Calu3 (cell line): ENCODE data around the gene MYD88. TPM values are rescaled to one million over a fixed set of nuclear protein-coding genes. Genes with fewer than 3 reads are reported as not detected.
A peak's percentile ranks its signal among the peaks of the same experiment; 100 is the strongest.

Experiments used
- BruUV-seq: library from RNA; stranded (reverse); fragments of 400-500 nt; replicated peaks from 2 replicates; lab custom pipeline; 2021; lab: Mats Ljungman, UMichigan
- CTCF ChIA-PET: fragments of 300-600 bp; sonication (Branson Sonifier 250); formaldehyde crosslinking; loops from one replicate; lab custom pipeline; 2022; ENCODE audit warnings: antibody characterized with exemption; lab: Charles Lee
- DNase-seq: peaks from one replicate; pipeline ENCODE4 v3.0.0; 2022
- H3K27ac Mint-ChIP-seq: one replicate; pipeline ENCODE4 v1.8.0; 2022; ENCODE audit warnings: mixed read lengths; ENCODE audit not compliant: unreplicated experiment
- H3K27me3 Mint-ChIP-seq: one replicate; pipeline ENCODE4 v1.8.0; 2022; ENCODE audit warnings: mixed read lengths; ENCODE audit not compliant: unreplicated experiment
- H3K36me3 Mint-ChIP-seq: one replicate; pipeline ENCODE4 v1.8.0; 2022; ENCODE audit warnings: mild to moderate bottlenecking, moderate library complexity, mixed read lengths; ENCODE audit not compliant: insufficient read depth, unreplicated experiment
- H3K4me1 Mint-ChIP-seq: one replicate; pipeline ENCODE4 v1.8.0; 2022; ENCODE audit warnings: mild to moderate bottlenecking, low read depth, mixed read lengths; ENCODE audit not compliant: unreplicated experiment
- H3K4me3 Mint-ChIP-seq: one replicate; pipeline ENCODE4 v1.8.0; 2022; ENCODE audit warnings: mild to moderate bottlenecking, low read depth, moderate library complexity, mixed read lengths; ENCODE audit not compliant: unreplicated experiment
- H3K9me3 Mint-ChIP-seq: one replicate; pipeline ENCODE4 v1.8.0; 2022; ENCODE audit warnings: low read depth, mixed read lengths; ENCODE audit not compliant: unreplicated experiment
- intact Hi-C: fragments of 100-400 bp; cut with micrococcal nuclease; formaldehyde crosslinking; loops from one replicate; pipeline ENCODE4 v1.10.0; 2022; ENCODE audit not compliant: unreplicated experiment
- total RNA-seq: library from RNA; stranded (reverse); gene quantifications from 2 replicates; pipeline ENCODE4 v1.2.3, GENCODE V29; 2022
- TF ChIP-seq, protein P1 (sequence below): fragments of 200-600 bp; IDR thresholded peaks from one replicate; pipeline ENCODE4 v1.8.0; 2022; ENCODE audit warnings: antibody characterized with exemption; ENCODE audit not compliant: unreplicated experiment

The MYD88 gene
- total RNA-seq, 1 experiment from 2014 or later = 35.2 TPM

DNA sequence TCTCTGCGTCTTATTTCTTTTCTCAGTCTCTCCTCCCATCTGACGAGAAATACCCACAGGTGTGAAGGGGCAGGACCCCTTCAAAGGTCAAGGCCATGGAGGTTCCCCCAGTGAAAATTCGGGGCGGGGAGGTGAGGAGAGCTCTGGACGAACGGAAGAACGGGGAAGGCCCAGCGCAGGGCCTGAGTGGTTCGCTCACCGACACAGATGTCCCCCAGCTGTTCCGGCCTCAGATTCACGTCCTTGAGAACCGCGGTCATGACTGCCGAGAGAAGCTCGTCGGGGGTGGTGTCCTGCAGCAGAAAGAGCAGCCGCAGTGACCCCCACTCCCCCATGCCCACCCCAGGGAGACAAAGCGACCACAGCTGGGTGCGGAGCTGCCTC is 2.1 kb upstream of the MYD88 start:
- intact Hi-C loops = no loop called here
- peak overlapping the region; percentile 84 for H3K27ac Mint-ChIP-seq
- CTCF ChIA-PET = interaction anchor here (1.1 to 4.2 kb wide), 4 partner anchors 21 to 211 kb away, joined by 3 to 24 read pairs (median 4); partner anchors contain the start of genes OXSR1 and XYLB
- H3K36me3 Mint-ChIP-seq = peaks cover 57% of the 10 kb centered on the region
- peaks cover 66% of the 10 kb centered on the region for H3K4me1 Mint-ChIP-seq
- no peaks in the 10 kb centered on the region for H3K27me3 Mint-ChIP-seq
- no peak for DNase-seq
- H3K9me3 Mint-ChIP-seq = no peaks in the 10 kb centered on the region
- TF ChIP-seq, protein P1, sequence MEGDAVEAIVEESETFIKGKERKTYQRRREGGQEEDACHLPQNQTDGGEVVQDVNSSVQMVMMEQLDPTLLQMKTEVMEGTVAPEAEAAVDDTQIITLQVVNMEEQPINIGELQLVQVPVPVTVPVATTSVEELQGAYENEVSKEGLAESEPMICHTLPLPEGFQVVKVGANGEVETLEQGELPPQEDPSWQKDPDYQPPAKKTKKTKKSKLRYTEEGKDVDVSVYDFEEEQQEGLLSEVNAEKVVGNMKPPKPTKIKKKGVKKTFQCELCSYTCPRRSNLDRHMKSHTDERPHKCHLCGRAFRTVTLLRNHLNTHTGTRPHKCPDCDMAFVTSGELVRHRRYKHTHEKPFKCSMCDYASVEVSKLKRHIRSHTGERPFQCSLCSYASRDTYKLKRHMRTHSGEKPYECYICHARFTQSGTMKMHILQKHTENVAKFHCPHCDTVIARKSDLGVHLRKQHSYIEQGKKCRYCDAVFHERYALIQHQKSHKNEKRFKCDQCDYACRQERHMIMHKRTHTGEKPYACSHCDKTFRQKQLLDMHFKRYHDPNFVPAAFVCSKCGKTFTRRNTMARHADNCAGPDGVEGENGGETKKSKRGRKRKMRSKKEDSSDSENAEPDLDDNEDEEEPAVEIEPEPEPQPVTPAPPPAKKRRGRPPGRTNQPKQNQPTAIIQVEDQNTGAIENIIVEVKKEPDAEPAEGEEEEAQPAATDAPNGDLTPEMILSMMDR = no peak
- TSS peak; percentile 58 for BruUV-seq
- H3K4me3 Mint-ChIP-seq = peak overlapping the region; percentile 85

DNA sequence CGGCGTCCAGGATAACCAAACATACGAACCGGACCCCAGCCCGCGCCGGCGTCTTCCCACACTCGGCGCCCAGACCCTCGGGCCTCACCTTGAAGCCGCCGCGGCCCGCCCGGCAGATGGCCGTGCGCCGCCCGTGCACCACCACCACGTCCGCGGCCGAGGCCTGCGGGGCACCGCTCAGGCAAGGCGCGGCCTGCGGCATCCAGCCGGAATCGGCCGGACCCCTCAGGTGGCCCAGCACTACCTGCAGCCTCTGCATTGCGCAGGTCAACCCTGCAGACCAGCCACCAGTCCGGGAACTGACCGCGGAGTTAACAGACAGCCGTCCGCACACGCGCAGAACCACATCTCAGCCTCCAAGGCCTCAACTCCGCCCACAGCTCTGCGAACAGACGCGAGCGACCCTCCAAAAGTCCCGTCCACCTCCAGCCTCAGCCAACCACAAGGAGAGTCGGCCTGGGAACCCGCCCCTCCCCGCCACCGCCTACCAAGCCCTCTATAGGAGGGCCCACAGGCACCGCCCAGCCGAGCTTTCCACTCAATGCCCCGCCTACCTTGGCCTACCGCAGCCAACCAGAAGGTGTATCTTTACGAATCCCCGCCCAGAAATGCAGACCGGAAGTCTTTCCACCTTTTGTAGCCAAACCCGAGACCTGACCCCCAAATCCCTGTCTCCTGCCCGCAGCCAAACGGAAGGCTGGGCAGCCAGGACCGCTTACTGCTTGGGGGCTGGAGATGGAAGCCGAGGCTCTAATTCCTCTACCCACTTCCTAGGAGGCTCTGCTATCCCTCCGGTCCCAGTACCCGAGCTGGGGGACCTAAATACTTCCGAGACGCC is 1.5 kb upstream of the MYD88 start, which contains the start of gene ACAA1:
ACAA1 (minus strand) TSS at position 351 of the 838 bp plus-strand sequence; CDS start at position 259, 92 bp downstream.
- Mint-ChIP-seq H3K27ac (peak within 1 kb of the TSS; percentile 92), H3K27me3 (no peaks in the 10 kb centered on the region), H3K9me3 (no peaks in the 10 kb centered on the region), H3K4me1 (peaks cover 72% of the 10 kb centered on the region), H3K36me3 (peaks cover 55% of the 10 kb centered on the region), H3K4me3 (peak within 1 kb of the TSS; percentile 85)
- peak; percentile 98 for DNase-seq
- TF ChIP-seq, protein P1 = no peak
- CTCF ChIA-PET = interaction anchor here (1.1 to 4.2 kb wide), 4 partner anchors 21 to 210 kb away, joined by 3 to 24 read pairs (median 4); partner anchors contain the start of genes OXSR1 and XYLB
- no TSS peak for BruUV-seq
- intact Hi-C loops = loop anchor here (1.0 kb wide), 1 partner anchor 28 kb away; the partner anchor contains the start of gene OXSR1

DNA sequence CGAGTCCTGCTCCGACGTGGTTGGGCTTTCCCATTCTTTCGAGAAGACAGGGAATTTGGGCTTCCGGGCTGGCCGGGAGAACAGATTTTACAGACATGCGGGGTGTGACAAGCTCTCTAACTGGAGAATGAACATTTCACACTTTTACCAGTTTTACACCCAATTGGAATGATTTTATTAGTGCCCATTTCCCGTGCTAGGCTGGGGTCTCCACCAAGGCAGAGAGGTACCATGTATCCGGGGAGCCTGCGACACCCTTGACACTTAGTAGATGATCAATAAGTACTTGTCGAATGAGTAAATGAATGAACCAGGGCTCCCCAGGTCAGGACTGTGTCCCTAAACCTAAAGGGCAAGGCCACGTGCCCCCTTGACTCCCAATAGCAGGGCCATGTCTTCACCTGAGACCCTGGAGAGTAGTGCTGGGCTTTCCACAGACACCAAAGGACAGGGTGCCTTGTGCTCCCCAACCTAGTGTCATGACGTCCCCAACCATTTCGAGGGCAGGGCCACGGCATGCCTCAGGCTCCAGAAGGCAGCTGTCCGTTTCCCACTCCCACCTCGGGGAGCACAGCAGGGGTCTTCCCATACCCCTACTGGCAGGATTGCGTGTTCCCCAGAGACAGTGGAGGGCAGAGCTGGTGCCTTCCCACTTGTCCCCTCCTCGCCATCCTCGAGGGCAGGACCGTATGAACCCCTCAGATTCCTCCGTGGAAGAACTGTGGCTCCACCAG is 679 bp upstream of the MYD88 start:
- peaks cover 53% of the 10 kb centered on the region for H3K36me3 Mint-ChIP-seq
- H3K9me3 Mint-ChIP-seq = no peaks in the 10 kb centered on the region
- peak overlapping the region; percentile 85 for H3K4me3 Mint-ChIP-seq
- H3K4me1 Mint-ChIP-seq = peaks cover 69% of the 10 kb centered on the region
- intact Hi-C loops = loop anchor here (1.0 kb wide), 1 partner anchor 28 kb away; the partner anchor contains the start of gene OXSR1
- H3K27ac Mint-ChIP-seq = peak overlapping the region; percentile 92
- H3K27me3 Mint-ChIP-seq = no peaks in the 10 kb centered on the region
- TF ChIP-seq, protein P1 = no peak
- TSS peak; percentile 56 for BruUV-seq
- CTCF ChIA-PET = interaction anchor here (0.7 to 4.2 kb wide), 6 partner anchors 20 to 209 kb away, joined by 3 to 24 read pairs (median 4); partner anchors contain the start of genes OXSR1 and XYLB
- no peak for DNase-seq

DNA sequence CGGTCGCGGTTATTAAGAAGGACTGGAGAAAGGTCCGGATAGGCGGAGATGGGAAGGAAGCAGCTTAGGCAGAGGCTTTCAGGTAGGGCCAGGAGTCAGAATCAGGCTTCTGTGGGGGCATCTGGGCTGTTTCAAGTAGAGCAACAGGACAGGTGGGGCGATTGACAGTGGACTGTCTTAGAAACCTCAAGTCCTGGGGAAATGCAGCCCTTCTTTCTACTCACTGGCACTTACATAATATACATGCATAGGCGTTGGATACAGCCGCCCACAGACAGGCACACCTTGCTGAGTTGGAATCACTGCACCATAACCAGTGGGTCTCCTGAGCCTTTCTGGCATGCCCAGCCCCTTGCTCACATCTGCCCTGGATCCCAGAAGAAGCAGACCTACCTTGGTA is 730 bp downstream of the MYD88 start:
- peaks cover 44% of the 10 kb centered on the region for H3K36me3 Mint-ChIP-seq
- H3K27ac Mint-ChIP-seq = peak overlapping the region; percentile 92

More for the DNA sequence above, 730 bp downstream of the MYD88 start:
- peak overlapping the region; percentile 85 for H3K4me3 Mint-ChIP-seq
- peaks cover 55% of the 10 kb centered on the region for H3K4me1 Mint-ChIP-seq
- no peaks in the 10 kb centered on the region for H3K9me3 Mint-ChIP-seq
- H3K27me3 Mint-ChIP-seq = no peaks in the 10 kb centered on the region
- CTCF ChIA-PET = interaction anchor here (0.7 to 4.2 kb wide), 3 partner anchors 26 to 207 kb away, joined by 4 to 24 read pairs (median 10); partner anchors contain the start of genes OXSR1 and XYLB
- TF ChIP-seq, protein P1 = no peak
- BruUV-seq = no TSS peak
- DNase-seq = no peak
- intact Hi-C loops = no loop called here
